T1000 (cell line): ENCODE data around the gene NFIA.

ENCODE experiments used
- DNase-seq: peaks from one replicate; lab custom pipeline; 2025; ENCODE audit warnings: mixed read lengths; lab: John Stamatoyannopoulos, UW

NFIA gene

GRCh38 chr1:61395146-61395800 is 312.9 kb downstream of the NFIA start:
- no peak for DNase-seq

DNA sequence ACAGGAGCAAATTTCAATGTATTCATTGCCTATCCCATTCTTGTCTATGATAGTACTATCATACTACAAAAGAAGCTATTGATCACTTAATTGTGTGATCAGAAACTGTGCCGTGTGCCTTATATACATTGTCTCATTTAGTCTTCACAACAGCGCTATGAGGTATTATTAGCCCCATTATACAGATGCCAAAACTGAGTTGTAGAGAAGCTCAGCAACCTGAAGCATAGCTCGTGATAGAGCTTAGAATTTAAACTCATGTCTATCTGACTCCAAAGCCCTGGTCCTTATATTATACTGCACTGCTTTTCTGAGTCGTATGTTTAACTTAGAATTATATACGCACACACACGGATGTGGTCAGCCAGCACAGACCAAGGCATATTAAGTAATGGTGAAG is 315.1 kb downstream of the NFIA start:
- no peak for DNase-seq

- no peak for DNase-seq
Measured at GRCh38 chr1:61397935-61398334, 315.6 kb downstream of the NFIA start.

- DNase-seq, result no peak
Measured at GRCh38 chr1:61399199-61399598, 316.8 kb downstream of the NFIA start.

DNA sequence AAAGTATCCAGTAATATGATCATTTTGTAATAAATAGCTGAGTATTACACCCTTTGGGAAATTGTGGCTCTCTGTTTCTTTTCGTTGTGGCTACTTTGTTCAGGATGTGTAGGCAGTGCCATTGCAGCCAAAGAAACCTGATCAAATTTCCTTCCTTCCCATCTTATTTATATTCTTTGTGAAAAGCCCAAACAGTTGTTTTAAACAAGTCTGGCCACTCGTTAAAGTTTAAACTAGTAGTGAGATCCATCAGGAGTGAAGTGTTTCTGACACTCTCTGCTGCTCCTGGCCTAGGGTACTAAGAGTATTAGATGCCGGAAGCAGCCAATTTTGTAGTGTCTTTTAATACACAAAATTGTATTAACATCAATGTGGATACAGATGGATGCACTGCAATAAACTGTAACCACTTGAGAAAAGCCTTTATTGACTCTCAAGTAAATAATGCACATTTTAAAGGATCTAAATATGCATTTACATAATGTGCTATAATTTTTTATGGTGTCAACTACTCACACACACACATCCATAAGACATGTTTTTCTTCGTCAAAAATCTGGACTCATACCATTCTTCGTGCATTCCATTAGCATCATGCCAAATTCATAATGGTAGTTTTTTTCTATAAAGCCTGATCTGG is 317.9 kb downstream of the NFIA start:
- no peak for DNase-seq

GRCh38 chr1:61400997-61401396 is 318.6 kb downstream of the NFIA start:
- no peak for DNase-seq

GRCh38 chr1:61403679-61404596 is 321.6 kb downstream of the NFIA start:
- no peak for DNase-seq

- no peak for DNase-seq
Measured at GRCh38 chr1:61404597-61405376, 322.4 kb downstream of the NFIA start.

GRCh38 chr1:61406467-61406866 is 324.1 kb downstream of the NFIA start:
- DNase-seq, result no peak

GRCh38 chr1:61412601-61413000 is 330.2 kb downstream of the NFIA start:
- no peak for DNase-seq

GRCh38 chr1:61419196-61419595 is 336.8 kb downstream of the NFIA start:
- no peak for DNase-seq

DNA sequence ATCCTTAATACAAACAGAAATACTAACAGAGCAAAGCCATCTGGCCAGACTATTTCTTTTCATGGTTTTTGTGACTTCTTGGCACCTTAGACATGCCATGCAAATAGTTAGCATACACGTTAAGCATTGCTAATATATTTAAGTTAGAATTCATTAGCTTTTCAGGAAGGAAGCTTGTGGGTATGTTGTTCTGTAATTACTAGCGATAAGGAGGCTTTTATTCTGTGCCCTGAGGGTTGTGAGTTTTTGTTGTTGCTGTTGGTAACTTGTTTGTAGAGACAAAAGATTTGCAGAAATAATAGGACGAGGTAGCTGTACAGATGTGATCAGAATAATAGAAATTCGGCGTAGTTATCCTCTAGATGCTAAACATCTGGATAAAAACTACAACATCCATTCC is 337.3 kb downstream of the NFIA start:
- no peak for DNase-seq

DNA sequence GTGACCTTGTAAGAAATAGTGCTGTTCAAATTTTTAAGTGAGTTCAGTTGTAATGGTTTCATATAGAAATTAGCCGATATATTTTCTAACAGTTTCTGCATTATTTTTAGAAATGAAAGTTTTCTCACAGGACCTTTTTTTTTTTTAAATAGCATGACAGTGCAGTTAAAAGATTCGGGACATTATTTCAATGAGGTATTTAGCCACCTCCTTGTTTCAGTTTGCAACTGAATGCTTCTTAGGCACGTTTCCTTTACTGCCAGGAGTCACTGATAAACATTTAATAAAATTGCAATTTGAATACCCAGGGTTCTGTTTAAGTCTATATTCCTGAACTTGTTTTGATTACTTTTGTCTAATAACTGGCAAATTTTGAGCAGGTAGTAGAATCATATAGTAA is 337.9 kb downstream of the NFIA start:
- no peak for DNase-seq

- no peak for DNase-seq
Measured at GRCh38 chr1:61420909-61421835, 338.8 kb downstream of the NFIA start.

GRCh38 chr1:61423643-61424042 is 341.3 kb downstream of the NFIA start:
- DNase-seq, result no peak

GRCh38 chr1:61424382-61424781 is 342.0 kb downstream of the NFIA start:
- DNase-seq, result no peak

- no peak for DNase-seq
Measured at GRCh38 chr1:61425040-61425439, 342.7 kb downstream of the NFIA start.

DNA sequence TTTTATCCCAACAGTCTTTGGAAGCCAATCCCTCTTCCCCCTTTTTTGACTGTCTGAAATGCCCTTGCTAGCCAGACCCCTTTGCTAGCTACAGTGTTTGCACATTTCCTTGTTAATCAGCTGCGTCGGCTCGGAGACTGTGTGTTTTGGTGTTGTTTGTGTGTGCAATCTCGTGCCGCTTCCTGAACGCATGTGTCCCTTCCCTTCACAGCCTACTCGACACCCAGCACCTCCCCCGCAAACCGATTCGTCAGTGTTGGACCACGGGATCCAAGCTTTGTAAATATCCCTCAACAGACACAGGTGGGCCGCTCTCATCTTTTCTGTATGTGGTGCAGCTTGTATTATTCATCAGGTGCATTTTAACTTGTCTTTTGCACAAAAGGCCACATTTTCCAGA is 343.9 kb downstream of the NFIA start:
- no peak for DNase-seq

GRCh38 chr1:61426885-61427284 is 344.5 kb downstream of the NFIA start:
- no peak for DNase-seq

DNA sequence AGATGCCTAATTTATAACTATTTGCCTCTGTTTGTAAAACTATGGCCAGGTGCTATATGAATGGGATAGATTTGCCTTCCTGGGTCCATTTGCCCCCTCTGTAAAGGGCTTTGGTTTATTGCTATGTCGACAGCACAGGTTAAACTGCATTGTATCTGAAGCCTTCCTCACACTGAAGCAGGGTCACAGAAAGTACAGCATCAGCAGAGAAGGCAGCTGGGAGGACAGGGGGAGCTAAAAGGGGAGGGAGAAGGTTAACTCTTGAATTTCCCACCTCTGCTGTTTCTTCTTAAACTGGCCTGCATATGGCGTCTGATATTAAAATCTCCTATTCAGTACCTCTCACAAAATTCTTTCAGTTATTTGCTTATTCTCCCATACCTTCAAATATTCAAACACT is 345.1 kb downstream of the NFIA start:
- no peak for DNase-seq

- no peak for DNase-seq
Measured at GRCh38 chr1:61428146-61428545, 345.8 kb downstream of the NFIA start.
